Activated CD4-positive, CD25-positive, alpha-beta regulatory T cell treated with anti-CD3 and anti-CD28 coated beads, Interleukin-2, amount 50 U/mL, for 72 hours (primary cell): ENCODE results near the gene PTPRCAP.
"Not testable (repeated sequence)": the region's sequence is repeated elsewhere in the genome, so short reads cannot be mapped to it uniquely, and the experiment has no call there.

Experiments used
- DNase-seq: peaks from one replicate; pipeline ENCODE4 v3.0.0; 2021

Gene PTPRCAP

GRCh38 chr11:67407688-67408163, 29.8 kb downstream of the PTPRCAP start:
- no peak for DNase-seq

- DNase-seq = no peak
Observed at GRCh38 chr11:67406969-67407687, 30.4 kb downstream of the PTPRCAP start.

GRCh38 chr11:67406420-67406968, 31.0 kb downstream of the PTPRCAP start:
- DNase-seq = no peak

DNA sequence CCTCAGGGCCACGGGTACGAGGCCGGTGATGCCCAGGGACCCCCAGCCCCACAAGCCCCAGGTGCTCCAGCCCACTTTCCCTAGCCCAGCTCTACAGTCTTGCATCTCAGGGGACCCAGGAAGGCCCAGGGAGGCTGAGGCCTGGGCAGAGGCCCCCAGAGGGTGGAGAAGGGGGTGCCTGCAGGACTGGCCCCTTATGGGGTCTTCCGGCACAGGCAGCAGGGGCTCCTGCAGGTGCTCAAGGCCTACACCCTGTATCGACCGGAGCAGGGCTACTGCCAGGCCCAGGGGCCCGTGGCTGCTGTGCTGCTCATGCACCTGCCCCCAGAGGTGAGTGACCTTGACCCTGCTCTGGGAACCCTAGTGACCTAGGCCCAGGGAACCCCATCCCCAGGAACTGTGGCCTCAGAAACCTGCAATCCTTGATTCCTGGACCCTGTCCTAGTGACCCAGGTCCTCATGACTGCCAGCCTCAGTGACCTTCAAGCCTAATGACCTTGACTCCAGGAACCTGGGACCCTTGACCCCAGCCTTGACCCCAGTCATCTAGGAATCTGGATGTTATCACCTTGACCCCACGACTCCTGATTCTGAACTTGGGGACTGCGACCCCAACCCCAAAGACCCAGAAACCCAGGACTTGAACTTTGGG, 31.7 kb downstream of the PTPRCAP start:
- DNase-seq = no peak

GRCh38 chr11:67405196-67405567, 32.3 kb downstream of the PTPRCAP start:
- no peak for DNase-seq

GRCh38 chr11:67404515-67405195, 32.8 kb downstream of the PTPRCAP start:
- DNase-seq = no peak

GRCh38 chr11:67403085-67403484, 34.4 kb downstream of the PTPRCAP start:
- not testable (repeated sequence) for DNase-seq

GRCh38 chr11:67402192-67402839, 35.2 kb downstream of the PTPRCAP start:
- not testable (repeated sequence) for DNase-seq

DNA sequence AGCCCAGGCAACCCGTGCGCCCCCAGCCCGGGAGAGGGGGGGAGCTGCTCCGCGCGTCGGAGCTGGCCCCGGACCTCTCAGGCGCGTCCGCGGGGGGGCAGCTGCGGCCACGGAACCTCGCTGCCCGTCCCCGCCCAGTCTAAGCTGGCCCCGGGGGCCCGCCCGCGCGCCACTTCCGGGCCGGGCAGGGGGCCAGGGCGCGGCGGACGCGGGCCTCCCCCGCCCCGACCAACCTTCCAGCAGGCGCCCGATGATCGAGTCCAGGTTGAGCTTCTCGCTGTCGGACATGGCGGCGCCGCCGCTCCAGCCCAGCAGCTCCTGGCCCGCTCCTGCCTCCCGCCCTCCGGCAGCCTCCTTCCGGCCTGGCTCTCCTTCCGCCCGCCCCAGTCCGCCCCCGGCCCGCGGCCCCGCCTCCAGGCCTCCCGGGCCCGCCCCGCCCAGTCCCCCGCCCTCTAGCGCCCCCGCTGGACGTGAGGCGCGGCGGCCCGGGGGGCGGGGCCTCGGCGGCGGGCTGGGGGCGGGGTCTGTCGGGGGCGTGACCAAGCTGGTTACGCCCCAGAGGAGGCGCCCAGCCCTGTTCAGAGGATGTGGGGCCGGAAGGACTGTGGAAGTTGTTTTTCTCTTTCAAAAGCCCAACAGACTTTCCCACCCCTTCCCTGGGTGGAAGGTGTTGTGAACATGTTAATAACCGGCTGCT, 35.8 kb downstream of the PTPRCAP start, which contains the start of gene PPP1CA:
TSS of gene PPP1CA (minus strand) at position 364 of the 697 bp plus-strand sequence. CDS start at position 288, 76 bp downstream.
- peak; percentile 91 for DNase-seq

- no peak for DNase-seq
Observed at GRCh38 chr11:67400942-67401494, 36.5 kb downstream of the PTPRCAP start.

DNA sequence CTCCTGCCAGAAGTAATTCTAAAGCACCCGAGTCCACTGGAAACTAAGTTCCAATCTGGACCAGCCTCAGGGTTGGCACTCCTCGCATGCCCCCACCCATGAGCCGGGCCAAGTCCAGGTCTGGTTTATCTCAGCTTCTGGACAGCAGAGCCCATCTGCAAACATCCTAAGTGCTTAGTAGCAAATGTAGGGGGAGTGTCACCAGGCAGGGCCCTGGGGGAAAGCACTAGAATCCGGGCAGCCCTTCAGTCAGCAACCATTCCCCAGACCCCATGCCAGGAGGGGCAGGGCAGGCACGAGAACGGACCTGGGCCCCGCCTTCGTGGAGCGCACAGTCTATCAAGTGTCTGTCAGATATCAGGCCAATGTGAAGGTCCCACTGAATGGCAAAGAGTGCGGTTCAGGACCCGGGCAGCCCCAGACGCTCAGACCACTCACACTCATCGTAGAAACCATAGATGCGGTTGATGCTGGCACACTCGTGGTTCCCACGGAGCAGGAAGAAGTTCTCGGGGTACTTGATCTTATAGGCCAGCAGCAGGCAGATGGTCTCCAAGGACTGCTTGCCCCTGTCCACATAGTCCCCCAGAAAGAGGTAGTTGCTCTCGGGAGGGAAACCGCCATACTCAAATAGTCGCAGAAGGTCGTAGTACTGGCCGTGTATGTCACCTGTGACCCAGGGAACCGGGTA, 37.1 kb downstream of the PTPRCAP start:
- DNase-seq = no peak

GRCh38 chr11:67398661-67399563, 38.6 kb downstream of the PTPRCAP start:
- no peak for DNase-seq

DNA sequence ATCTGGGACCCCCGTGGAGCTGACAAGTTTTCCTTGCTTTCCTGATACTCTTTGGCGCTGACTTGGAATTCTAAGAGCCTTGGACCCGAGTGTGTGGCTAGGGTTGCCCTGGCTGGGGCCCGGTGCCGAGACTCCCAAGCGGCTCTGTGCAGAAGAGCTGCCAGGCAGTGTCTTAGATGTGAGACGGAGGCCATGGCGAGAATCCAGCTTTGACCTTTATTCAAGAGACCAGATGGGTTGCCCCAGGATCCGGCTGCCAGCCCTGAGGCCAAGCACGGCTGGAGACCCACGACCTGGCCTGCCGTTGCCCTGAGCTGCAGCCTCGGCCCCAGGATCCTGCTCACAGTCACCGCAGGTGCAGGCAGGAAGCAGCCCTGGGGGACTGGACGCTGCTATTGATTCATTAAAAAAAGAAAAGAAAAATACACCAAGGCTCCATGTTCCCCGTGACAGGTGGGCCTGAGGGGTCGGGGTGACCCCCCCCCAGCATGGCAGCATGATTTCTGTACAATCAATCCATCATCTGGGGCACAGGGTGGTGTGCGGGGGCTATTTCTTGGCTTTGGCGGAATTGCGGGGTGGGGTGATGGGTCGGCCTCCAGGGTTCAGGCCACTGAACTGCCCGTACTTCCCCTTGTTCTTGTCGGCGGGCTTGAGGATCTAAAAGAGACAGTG, 39.4 kb downstream of the PTPRCAP start:
- DNase-seq = no peak

GRCh38 chr11:67397536-67397935, 39.9 kb downstream of the PTPRCAP start:
- DNase-seq = no peak

GRCh38 chr11:67396587-67397389, 40.7 kb downstream of the PTPRCAP start:
- DNase-seq = no peak

DNA sequence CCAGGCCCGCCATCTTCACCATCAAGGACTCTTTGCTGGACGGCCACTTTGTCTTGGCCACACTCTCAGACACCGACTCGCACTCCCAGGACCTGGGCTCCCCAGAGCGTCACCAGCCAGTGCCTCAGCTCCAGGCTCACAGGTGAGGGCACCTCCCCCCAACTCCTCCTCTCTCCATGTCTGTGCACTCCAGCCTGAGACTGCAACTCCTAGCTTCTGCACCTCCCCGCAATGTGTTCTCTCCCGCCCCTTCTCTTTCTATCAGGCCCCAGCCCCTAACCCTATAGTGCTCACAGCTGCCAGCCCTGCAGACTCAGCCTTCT, 41.3 kb downstream of the PTPRCAP start:
- no peak for DNase-seq

DNA sequence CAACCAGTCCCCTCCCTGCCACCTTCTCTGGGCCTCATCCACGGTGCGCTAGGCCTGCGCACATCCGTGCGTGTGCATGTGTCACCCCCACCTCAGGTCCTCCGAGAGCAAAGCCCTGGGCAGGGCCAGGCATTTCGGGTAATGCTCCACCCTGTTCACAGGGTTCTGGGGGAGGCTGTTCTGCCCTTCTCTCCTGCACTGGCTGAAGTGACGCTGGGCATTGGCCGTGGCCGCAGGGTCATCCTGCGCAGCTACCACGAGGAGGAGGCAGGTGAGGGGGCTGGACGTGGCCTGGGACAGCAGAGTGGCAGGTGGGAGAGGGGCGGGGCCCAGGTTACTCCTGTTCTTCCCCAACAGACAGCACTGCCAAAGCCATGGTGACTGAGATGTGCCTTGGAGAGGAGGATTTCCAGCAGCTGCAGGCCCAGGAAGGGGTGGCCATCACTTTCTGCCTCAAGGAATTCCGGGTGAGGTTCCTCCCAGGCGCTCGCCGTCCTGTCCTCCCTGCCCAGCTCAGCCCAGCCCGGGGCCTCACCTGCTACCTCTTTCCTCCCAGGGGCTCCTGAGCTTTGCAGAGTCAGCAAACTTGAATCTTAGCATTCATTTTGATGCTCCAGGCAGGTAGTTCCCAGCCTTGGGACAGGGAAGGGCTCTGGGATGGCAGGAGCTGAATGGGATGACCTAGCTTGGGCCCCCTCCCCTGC, 41.8 kb downstream of the PTPRCAP start:
- no peak for DNase-seq

- no peak for DNase-seq
Observed at GRCh38 chr11:67393990-67394389, 43.5 kb downstream of the PTPRCAP start.
